ENCODE results near the gene OR2T10. TPM values are rescaled to one million over a fixed set of nuclear protein-coding genes. Genes with fewer than 3 reads are reported as not detected.

The OR2T10 gene
- total and polyA plus RNA-seq, 4 donors = not detected

- no peaks in the 10 kb centered on the region for H3K36me3 ChIP-seq (ENCODE audit: control insufficient read depth, insufficient read depth, low read length)
- no peak for DNase-seq (ENCODE audit: low read depth in 4 of 6, low spot score in 6 of 6)
- H3K27ac ChIP-seq (ENCODE audit: low read depth, low read length) = no peak overlapping the region
- H3K27me3 ChIP-seq (ENCODE audit: control insufficient read depth, insufficient read depth, low read length) = no peaks in the 10 kb centered on the region
- no CpG with 5 or more reads among the region's 2 CpGs for WGBS (ENCODE audit: insufficient coverage)
- H3K9me3 ChIP-seq (ENCODE audit: control insufficient read depth, insufficient read depth, low read length) = no peaks in the 10 kb centered on the region
- no peaks in the 10 kb centered on the region for H3K4me1 ChIP-seq (ENCODE audit: control insufficient read depth, insufficient read depth, low read length)
- no peak overlapping the region for H3K4me3 ChIP-seq (ENCODE audit: low read depth, low read length)
Observed at GRCh38 chr1:248630551-248630950, 33.1 kb upstream of the OR2T10 start.

DNA sequence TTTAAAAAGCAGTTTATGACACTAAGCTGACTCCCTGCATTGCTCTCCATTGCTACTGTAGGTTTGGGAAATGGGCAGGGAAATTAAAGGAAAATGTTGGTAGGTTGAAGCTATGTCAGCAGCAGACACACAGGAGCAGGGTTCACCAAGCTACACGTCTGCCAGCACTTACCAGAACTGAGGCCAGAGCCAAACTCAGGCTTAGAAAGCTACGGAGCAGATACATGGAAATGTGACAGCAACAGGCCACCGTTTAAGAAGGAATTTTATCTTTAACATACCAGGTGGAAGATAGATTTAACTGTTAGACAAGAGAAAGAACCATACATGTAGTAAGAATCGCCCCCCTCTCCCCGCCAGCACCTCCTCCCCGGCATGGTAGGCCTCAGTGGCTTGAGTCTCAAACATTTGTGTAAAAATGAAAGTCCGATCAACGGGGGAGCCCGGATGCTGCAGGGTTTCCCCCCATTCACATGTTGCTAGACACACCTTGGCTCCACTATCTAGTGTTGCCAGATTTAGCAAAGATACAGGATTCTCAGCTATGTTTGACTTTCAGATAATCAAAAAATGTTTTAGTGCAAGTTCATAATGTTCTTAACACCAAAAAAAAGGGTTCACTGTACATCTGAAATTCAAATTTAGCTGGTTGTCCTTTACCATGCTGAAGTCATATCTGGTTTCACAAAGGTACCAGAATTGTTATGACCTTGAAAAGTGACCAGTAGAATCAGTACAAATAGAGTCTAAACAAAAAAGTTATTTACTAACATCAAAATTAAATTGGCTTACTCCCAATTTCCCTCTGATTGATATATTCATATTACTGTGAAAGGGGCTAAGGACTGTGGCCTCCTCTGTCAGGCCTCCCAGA, 30.7 kb upstream of the OR2T10 start:
- WGBS (ENCODE audit: insufficient coverage) = 87% methylated on average over 7 of the region's 9 CpGs

DNA sequence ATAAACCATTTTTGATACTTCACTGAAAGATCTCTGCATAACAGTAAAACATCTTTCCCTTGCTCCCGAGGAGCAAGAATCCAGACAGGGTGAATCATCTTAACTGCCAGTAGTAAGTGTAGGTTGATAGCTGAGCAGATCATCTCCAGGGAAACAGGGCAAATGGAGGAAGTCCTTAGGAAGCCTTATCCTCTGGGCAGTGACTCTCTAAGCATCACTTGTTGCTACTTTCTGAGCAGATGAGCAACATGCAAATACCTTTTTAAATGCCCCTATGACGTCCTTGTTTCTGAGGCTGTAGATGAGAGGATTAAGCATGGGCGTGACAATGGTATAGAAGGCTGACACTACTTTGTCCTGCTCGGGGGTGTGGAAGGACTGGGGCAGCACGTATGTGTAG, 28.5 kb upstream of the OR2T10 start:
- no peaks in the 10 kb centered on the region for H3K4me1 ChIP-seq (ENCODE audit: control insufficient read depth, insufficient read depth, low read length)
- H3K27me3 ChIP-seq (ENCODE audit: control insufficient read depth, insufficient read depth, low read length) = no peaks in the 10 kb centered on the region
- 88% methylated on average over 4 of the region's 5 CpGs for WGBS (ENCODE audit: insufficient coverage)
- no peak overlapping the region for H3K27ac ChIP-seq (ENCODE audit: low read depth, low read length)
- H3K4me3 ChIP-seq (ENCODE audit: low read depth, low read length) = no peak overlapping the region
- H3K36me3 ChIP-seq (ENCODE audit: control insufficient read depth, insufficient read depth, low read length) = no peaks in the 10 kb centered on the region
- no peaks in the 10 kb centered on the region for H3K9me3 ChIP-seq (ENCODE audit: control insufficient read depth, insufficient read depth, low read length)
- no peak for DNase-seq (ENCODE audit: low read depth in 4 of 6, low spot score in 6 of 6)

More for the DNA sequence above, 30.7 kb upstream of the OR2T10 start:
- Histone ChIP-seq H3K27me3 (ENCODE audit: control insufficient read depth, insufficient read depth, low read length) (no peaks in the 10 kb centered on the region), H3K27ac (ENCODE audit: low read depth, low read length) (no peak overlapping the region), H3K4me3 (ENCODE audit: low read depth, low read length) (no peak overlapping the region), H3K36me3 (ENCODE audit: control insufficient read depth, insufficient read depth, low read length) (no peaks in the 10 kb centered on the region), H3K4me1 (ENCODE audit: control insufficient read depth, insufficient read depth, low read length) (no peaks in the 10 kb centered on the region), H3K9me3 (ENCODE audit: control insufficient read depth, insufficient read depth, low read length) (no peaks in the 10 kb centered on the region)
- DNase-seq (ENCODE audit: low read depth in 4 of 6, low spot score in 6 of 6) = no peak

- H3K36me3 ChIP-seq (ENCODE audit: control insufficient read depth, insufficient read depth, low read length) = no peaks in the 10 kb centered on the region
- H3K4me1 ChIP-seq (ENCODE audit: control insufficient read depth, insufficient read depth, low read length) = no peaks in the 10 kb centered on the region
Observed at GRCh38 chr1:248625166-248625565, 27.7 kb upstream of the OR2T10 start.

GRCh38 chr1:248622570-248623001, 25.1 kb upstream of the OR2T10 start:
- H3K27ac ChIP-seq (ENCODE audit: low read depth, low read length) = no peak overlapping the region

More at GRCh38 chr1:248625166-248625565, 27.7 kb upstream of the OR2T10 start:
- no peak overlapping the region for H3K4me3 ChIP-seq (ENCODE audit: low read depth, low read length)
- H3K27me3 ChIP-seq (ENCODE audit: control insufficient read depth, insufficient read depth, low read length) = no peaks in the 10 kb centered on the region
- H3K9me3 ChIP-seq (ENCODE audit: control insufficient read depth, insufficient read depth, low read length) = no peaks in the 10 kb centered on the region
- H3K27ac ChIP-seq (ENCODE audit: low read depth, low read length) = no peak overlapping the region
- DNase-seq (ENCODE audit: low read depth in 4 of 6, low spot score in 6 of 6) = no peak
- 90% methylated on average over 1 of the region's 4 CpGs for WGBS (ENCODE audit: insufficient coverage)

GRCh38 chr1:248621770-248622169, 24.3 kb upstream of the OR2T10 start:
- Histone ChIP-seq H3K27me3 (ENCODE audit: control insufficient read depth, insufficient read depth, low read length) (no peaks in the 10 kb centered on the region), H3K36me3 (ENCODE audit: control insufficient read depth, insufficient read depth, low read length) (no peaks in the 10 kb centered on the region), H3K4me1 (ENCODE audit: control insufficient read depth, insufficient read depth, low read length) (no peaks in the 10 kb centered on the region), H3K27ac (ENCODE audit: low read depth, low read length) (no peak overlapping the region), H3K9me3 (ENCODE audit: control insufficient read depth, insufficient read depth, low read length) (no peaks in the 10 kb centered on the region), H3K4me3 (ENCODE audit: low read depth, low read length) (no peak overlapping the region)
- 83% methylated on average over 3 of the region's 7 CpGs for WGBS (ENCODE audit: insufficient coverage)
- DNase-seq (ENCODE audit: low read depth in 4 of 6, low spot score in 6 of 6) = peak in 1 of 6 donors; percentile 26

More at GRCh38 chr1:248622570-248623001, 25.1 kb upstream of the OR2T10 start:
- WGBS (ENCODE audit: insufficient coverage) = 62% methylated on average over 4 of the region's 4 CpGs
- H3K27me3 ChIP-seq (ENCODE audit: control insufficient read depth, insufficient read depth, low read length) = no peaks in the 10 kb centered on the region
- no peaks in the 10 kb centered on the region for H3K9me3 ChIP-seq (ENCODE audit: control insufficient read depth, insufficient read depth, low read length)
- H3K36me3 ChIP-seq (ENCODE audit: control insufficient read depth, insufficient read depth, low read length) = no peaks in the 10 kb centered on the region
- no peaks in the 10 kb centered on the region for H3K4me1 ChIP-seq (ENCODE audit: control insufficient read depth, insufficient read depth, low read length)
- no peak overlapping the region for H3K4me3 ChIP-seq (ENCODE audit: low read depth, low read length)
- DNase-seq (ENCODE audit: low read depth in 4 of 6, low spot score in 6 of 6) = peak in 2 of 6 donors; percentile 0 to 43

- Histone ChIP-seq H3K4me3 (ENCODE audit: low read depth, low read length) (no peak overlapping the region), H3K36me3 (ENCODE audit: control insufficient read depth, insufficient read depth, low read length) (no peaks in the 10 kb centered on the region), H3K27ac (ENCODE audit: low read depth, low read length) (no peak overlapping the region), H3K9me3 (ENCODE audit: control insufficient read depth, insufficient read depth, low read length) (no peaks in the 10 kb centered on the region), H3K4me1 (ENCODE audit: control insufficient read depth, insufficient read depth, low read length) (no peaks in the 10 kb centered on the region), H3K27me3 (ENCODE audit: control insufficient read depth, insufficient read depth, low read length) (no peaks in the 10 kb centered on the region)
- 17% methylated on average over 1 of the region's 3 CpGs for WGBS (ENCODE audit: insufficient coverage)
- peak in 2 of 6 donors; percentile 0 to 4 for DNase-seq (ENCODE audit: low read depth in 4 of 6, low spot score in 6 of 6)
Observed at GRCh38 chr1:248618878-248619277, 21.4 kb upstream of the OR2T10 start.

GRCh38 chr1:248618119-248618518, 20.6 kb upstream of the OR2T10 start:
- Histone ChIP-seq H3K36me3 (ENCODE audit: control insufficient read depth, insufficient read depth, low read length) (no peaks in the 10 kb centered on the region), H3K9me3 (ENCODE audit: control insufficient read depth, insufficient read depth, low read length) (no peaks in the 10 kb centered on the region), H3K27ac (ENCODE audit: low read depth, low read length) (no peak overlapping the region), H3K27me3 (ENCODE audit: control insufficient read depth, insufficient read depth, low read length) (no peaks in the 10 kb centered on the region), H3K4me1 (ENCODE audit: control insufficient read depth, insufficient read depth, low read length) (no peaks in the 10 kb centered on the region), H3K4me3 (ENCODE audit: low read depth, low read length) (no peak overlapping the region)
- DNase-seq (ENCODE audit: low read depth in 4 of 6, low spot score in 6 of 6) = no peak
- 95% methylated on average over 4 of the region's 7 CpGs for WGBS (ENCODE audit: insufficient coverage)

DNA sequence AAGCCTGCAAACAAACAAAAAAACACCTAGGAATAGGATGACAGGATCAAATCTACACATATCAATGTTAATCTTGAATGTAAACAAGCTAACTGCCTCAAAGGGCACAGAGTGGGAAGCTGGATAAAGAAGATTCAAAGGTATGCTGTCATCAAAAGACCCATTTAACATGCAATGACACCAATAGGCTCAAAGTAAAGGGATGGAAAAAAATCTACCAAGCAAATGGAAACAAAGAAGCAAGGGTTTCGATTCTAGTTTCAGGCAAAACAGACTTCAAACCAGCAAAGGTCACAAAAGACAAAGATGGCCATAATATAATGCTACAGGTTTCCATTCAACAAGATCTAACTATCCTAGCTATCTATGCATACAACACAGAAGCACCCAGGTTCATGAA, 16.2 kb upstream of the OR2T10 start:
- Histone ChIP-seq H3K27me3 (ENCODE audit: control insufficient read depth, insufficient read depth, low read length) (no peaks in the 10 kb centered on the region), H3K9me3 (ENCODE audit: control insufficient read depth, insufficient read depth, low read length) (no peaks in the 10 kb centered on the region), H3K36me3 (ENCODE audit: control insufficient read depth, insufficient read depth, low read length) (no peaks in the 10 kb centered on the region), H3K4me3 (ENCODE audit: low read depth, low read length) (no peak overlapping the region), H3K4me1 (ENCODE audit: control insufficient read depth, insufficient read depth, low read length) (no peaks in the 10 kb centered on the region), H3K27ac (ENCODE audit: low read depth, low read length) (no peak overlapping the region)
- DNase-seq (ENCODE audit: low read depth in 4 of 6, low spot score in 6 of 6) = no peak
- no CpG with 5 or more reads among the region's 1 CpG for WGBS (ENCODE audit: insufficient coverage)

DNA sequence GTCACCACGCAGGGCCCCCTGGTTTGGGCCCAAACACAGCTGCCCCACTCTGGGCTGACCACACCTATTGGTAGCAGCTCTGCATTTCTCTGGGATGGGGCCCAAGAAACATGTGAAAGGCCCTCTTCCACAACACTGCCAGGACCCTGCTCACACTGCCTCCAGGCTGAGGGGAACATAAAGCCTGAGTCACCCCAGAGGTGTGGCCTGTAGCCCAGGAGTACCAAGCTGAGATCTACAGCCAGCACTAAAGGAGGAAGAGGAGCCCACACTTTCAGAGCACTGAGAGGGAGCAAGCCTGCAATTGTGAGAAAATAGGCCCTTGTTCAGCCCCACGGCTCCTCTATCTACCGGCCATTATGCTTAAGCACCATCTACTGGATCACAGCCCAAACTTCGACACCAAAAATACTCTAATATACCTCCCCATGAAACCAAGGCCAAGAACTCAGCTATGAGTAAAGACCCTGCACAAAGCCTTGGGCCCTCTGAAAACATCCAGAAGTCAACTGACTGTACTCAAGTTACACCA, 14.4 kb upstream of the OR2T10 start:
- H3K9me3 ChIP-seq (ENCODE audit: control insufficient read depth, insufficient read depth, low read length) = no peaks in the 10 kb centered on the region
- DNase-seq (ENCODE audit: low read depth in 4 of 6, low spot score in 6 of 6) = no peak
- 81% methylated on average over 4 of the region's 4 CpGs for WGBS (ENCODE audit: insufficient coverage)
- H3K27me3 ChIP-seq (ENCODE audit: control insufficient read depth, insufficient read depth, low read length) = no peaks in the 10 kb centered on the region
- H3K36me3 ChIP-seq (ENCODE audit: control insufficient read depth, insufficient read depth, low read length) = no peaks in the 10 kb centered on the region
- H3K4me3 ChIP-seq (ENCODE audit: low read depth, low read length) = no peak overlapping the region
- no peak overlapping the region for H3K27ac ChIP-seq (ENCODE audit: low read depth, low read length)
- no peaks in the 10 kb centered on the region for H3K4me1 ChIP-seq (ENCODE audit: control insufficient read depth, insufficient read depth, low read length)

Data from spinal cord (tissue), 10 donors.